Measurements from ENCODE around the gene TOR3A.

- no peak for TF ChIP-seq CTCF (IDR thresholded peaks at IDR 0.05)
- no peak for TF ChIP-seq ZFX (IDR thresholded peaks at IDR 0.05; ENCODE audit: borderline replicate concordance)
These were observed 794 bp upstream of the TOR3A start for GRCh38 chr1:179080866-179081686.

Measured in 22Rv1 (cell line).